Inflammatory macrophage treated with lipopolysaccharide for 1 hour (primary cell): ENCODE measurements around the gene SAG.
A peak's percentile ranks its signal among the peaks of the same experiment; 100 is the strongest.

Source experiments
- DNase-seq, 2 donors: peaks; one replicate each; pipeline ENCODE4 v3.0.0-alpha.2; 2020 to 2022

SAG gene

GRCh38 chr2:233381638-233381995, 74.0 kb downstream of the SAG start:
- DNase-seq = no peak

GRCh38 chr2:233384015-233384414, 76.4 kb downstream of the SAG start:
- peak in 1 of 2 donors; percentile 27 for DNase-seq

- no peak for DNase-seq
Measured at GRCh38 chr2:233384811-233385488, 77.3 kb downstream of the SAG start.

- DNase-seq = no peak
Measured at GRCh38 chr2:233385489-233386044, 78.0 kb downstream of the SAG start.

GRCh38 chr2:233386382-233387041, 78.9 kb downstream of the SAG start:
- no peak for DNase-seq

- no peak for DNase-seq
Measured at GRCh38 chr2:233387225-233387624, 79.6 kb downstream of the SAG start.

GRCh38 chr2:233387667-233388528, 80.3 kb downstream of the SAG start:
- DNase-seq = no peak

GRCh38 chr2:233389601-233390125, 82.0 kb downstream of the SAG start:
- DNase-seq = no peak

GRCh38 chr2:233395687-233396086, 88.1 kb downstream of the SAG start:
- no peak for DNase-seq
